AG09319 (cell line): ENCODE results near the gene DAPK3.

Experiments used
- DNase-seq: peaks from one replicate; pipeline ENCODE4 v3.0.0-alpha.2; 2010; ENCODE audit warnings: low read depth; ENCODE audit errors: extremely low read depth
- TF ChIP-seq, protein P1 (sequence below): IDR thresholded peaks from 2 replicates; pipeline ENCODE4 v1.5.1; 2011; ENCODE audit warnings: low read depth, mild to moderate bottlenecking, inconsistent platforms, low read length, moderate library complexity

The DAPK3 gene

DNA sequence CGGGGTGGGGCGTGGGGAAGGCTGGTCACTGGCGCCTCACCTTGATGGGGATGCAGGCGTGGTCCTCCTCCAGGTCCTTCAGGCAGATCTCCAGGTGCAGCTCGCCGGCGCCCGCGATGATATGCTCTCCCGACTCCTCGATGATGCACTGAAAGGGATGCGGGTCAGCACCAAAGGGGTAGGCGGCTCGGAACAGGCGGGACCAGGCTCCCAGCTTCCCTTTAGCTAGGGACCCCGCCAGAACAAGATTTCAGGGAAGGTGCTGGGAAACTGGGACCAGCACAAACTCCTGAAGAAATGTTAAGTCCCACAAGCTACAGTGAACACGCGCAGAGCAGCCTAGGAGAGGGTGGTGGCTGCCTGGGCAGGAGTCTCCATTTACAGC lies 8.4 kb upstream of the DAPK3 start:
- DNase-seq, result no peak
- TF ChIP-seq, protein P1, sequence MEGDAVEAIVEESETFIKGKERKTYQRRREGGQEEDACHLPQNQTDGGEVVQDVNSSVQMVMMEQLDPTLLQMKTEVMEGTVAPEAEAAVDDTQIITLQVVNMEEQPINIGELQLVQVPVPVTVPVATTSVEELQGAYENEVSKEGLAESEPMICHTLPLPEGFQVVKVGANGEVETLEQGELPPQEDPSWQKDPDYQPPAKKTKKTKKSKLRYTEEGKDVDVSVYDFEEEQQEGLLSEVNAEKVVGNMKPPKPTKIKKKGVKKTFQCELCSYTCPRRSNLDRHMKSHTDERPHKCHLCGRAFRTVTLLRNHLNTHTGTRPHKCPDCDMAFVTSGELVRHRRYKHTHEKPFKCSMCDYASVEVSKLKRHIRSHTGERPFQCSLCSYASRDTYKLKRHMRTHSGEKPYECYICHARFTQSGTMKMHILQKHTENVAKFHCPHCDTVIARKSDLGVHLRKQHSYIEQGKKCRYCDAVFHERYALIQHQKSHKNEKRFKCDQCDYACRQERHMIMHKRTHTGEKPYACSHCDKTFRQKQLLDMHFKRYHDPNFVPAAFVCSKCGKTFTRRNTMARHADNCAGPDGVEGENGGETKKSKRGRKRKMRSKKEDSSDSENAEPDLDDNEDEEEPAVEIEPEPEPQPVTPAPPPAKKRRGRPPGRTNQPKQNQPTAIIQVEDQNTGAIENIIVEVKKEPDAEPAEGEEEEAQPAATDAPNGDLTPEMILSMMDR, result no peak

DNA sequence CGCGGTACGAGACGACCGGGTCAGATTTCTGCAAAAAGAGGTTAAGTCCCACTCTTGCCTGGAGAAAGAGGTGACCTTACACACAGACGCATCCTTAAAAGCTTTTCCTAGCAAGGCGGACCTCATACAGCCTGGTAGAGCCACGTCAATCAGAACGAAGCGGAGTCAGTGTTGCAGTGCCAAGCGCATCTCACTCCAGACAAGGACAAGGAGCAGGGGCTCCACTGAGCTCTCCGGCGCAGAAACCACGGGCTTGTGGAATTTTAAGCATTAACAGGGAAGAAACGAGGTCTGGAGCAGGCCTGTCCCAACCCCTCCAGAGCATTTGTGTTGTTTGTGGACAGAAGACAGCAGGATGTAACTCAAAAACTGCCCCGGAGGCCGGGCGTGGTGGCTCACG lies 7.2 kb upstream of the DAPK3 start:
- no peak for DNase-seq
- TF ChIP-seq, protein P1, result no peak

DNA sequence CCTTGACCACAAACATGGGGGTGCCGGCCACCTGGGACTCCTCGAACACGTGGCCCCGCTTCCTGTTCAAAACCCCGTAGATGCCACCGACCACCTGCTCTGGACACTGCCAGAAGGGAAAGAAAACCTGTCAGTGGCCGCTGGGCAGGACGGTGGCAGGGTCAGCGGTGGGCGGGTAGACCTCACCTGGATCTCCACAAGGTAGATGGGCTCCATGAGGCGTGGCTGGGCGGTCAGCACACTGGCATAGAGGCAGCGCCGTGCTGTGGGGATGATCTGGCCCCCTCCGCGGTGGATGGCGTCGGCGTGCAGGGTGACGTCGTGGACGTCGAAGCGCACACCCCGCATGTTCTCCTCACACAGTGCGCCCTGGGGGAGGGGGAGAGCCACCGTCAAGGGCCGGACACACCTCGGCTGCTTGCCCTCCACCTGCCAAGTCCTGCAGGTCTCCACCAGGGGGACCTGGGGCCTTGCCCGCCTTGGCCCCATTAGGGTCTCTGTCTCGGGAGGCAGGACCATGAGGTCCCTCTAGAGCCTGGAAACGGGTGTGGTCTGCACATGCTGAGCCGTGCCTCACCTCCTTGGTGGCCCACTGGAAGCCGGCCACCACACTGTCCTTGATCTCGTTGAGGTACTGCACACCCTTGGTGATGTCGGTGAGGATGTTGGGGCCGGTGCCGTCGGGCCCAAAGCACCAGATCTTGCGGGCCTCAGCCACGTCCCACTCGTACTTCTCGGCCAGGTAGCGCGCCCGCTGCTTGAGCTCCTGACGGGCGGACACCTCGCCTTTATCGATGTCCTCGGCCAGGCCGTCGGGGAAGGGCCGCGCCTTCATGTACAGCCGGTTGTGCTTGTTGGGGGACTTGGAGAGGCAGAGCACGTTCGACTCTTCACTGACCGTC lies 6.6 kb upstream of the DAPK3 start:
- no peak for DNase-seq
- TF ChIP-seq, protein P1, result no peak; the same call in 1 of the 2 replicates

DNA sequence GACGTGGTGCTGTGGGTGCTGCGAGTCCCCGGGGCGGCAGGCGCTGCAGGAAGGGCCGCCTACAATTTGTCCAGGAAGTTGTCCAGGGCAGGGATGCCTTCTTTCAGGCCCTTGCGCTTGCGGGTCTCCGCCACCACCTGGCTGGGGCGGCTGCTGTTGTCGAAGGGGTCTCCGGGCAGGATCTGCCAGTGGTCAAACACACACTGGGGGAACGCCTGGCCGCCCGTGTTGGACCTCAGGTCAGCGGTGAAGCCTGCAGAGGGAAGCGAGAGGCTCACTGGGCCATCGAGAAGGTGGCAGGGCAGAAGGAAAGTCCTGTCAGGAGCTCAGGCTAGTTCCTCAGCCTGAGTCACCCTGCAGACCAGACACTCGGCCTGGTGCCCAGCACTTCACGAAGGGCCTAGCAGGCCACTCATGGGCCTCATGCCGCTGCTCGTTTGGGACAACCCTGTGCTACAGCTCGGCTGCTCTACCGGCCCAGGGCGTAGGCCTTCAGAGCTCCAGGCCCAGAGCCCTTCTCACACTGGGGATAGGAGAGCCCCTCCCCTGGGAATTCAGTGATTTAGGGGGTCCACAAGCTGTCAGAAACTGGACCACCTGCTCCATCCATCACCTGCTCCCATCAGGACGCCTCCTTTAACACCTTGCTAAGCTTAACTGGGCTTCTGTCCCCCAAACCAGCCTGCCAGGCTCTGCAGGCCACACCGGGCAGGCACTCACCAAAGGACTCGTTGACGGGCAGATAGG lies 5.8 kb upstream of the DAPK3 start:
- TF ChIP-seq, protein P1, result no peak
- no peak for DNase-seq

DNA sequence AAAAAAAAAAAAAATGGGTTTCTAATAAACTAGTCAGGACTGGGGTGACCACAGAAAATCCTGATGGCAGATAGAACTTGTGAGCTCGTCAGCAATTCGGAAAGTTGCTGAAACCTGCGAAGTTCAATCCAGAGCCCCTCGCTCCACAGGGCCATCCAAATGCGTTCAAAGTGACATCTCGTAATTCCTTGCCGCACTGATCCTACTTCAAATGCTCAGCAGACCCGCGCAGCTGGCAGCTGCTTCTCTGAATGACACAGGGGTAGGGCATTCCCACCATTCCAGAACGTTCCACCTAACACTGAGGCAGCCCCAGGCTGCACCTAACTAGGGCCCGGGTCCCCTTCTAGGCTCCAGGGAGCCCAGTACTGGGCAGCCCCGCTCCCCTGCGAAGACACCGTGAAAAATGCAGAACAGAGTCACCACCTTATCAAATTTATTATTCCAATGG lies 4.8 kb upstream of the DAPK3 start:
- TF ChIP-seq, protein P1, result no peak
- no peak for DNase-seq

DNA sequence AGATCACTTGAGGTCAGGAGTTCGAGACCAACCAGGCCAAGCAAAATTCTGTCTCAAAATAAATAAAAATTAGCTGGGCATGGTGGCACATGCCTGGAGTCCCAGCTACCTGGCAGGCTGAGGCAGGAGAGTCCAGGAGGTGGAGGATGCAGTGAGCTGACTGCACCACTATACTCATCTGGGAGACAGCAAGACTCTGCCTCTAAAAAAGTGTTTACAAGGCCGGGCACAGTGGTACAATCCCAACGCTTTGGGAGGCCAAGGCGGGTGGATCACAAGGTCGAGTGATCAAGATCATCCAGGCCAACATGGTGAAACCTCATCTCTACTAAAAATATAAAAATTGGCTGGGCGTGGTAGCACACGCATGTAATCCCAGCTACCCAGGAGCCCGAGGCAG lies 4.2 kb upstream of the DAPK3 start:
- no peak for DNase-seq

More for the DNA sequence above, 4.2 kb upstream of the DAPK3 start:
- TF ChIP-seq, protein P1, result no peak
